H1 (cell line): ENCODE measurements around the gene EHD4. TPM values are rescaled to one million over a fixed set of nuclear protein-coding genes. Genes with fewer than 3 reads are reported as not detected.

Experiments
- CTCF ChIA-PET: fragments of 300-600 bp; sonication (Branson Sonifier 250); formaldehyde crosslinking; loops from one replicate; lab custom pipeline; 2021; ENCODE audit not compliant: partially characterized antibody; lab: Charles Lee
- POLR2A ChIA-PET: fragments of 300-600 bp; sonication (Branson Sonifier 250); formaldehyde crosslinking; loops from one replicate; lab custom pipeline; 2021; ENCODE audit warnings: inconsistent platforms; ENCODE audit not compliant: partially characterized antibody; lab: Charles Lee
- DNase-seq, 2 experiments: peaks; one replicate each; pipeline versions ENCODE4 v3.0.0 to v3.0.0-alpha.2; 2010 to 2022; ENCODE audit warnings: low spot score in 2 of 2, low read depth in 1 of 2, mixed read lengths in 1 of 2
- FAIRE-seq: peaks from 2 replicates; lab custom pipeline; 2011; peaks lifted over from hg19 to GRCh38; lab: Jason Lieb, UNC
- H2AFZ ChIP-seq: 2 replicates; pipeline ENCODE4 v1.8.1; 2012; ENCODE audit warnings: low read length, inconsistent platforms
- H2AK5ac ChIP-seq: 2 replicates; pipeline ENCODE4 v1.6.1; 2013; ENCODE audit warnings: low read depth, low read length
- H2BK120ac ChIP-seq: replicated peaks from 2 replicates; pipeline ENCODE3; 2013; ENCODE audit warnings: low read depth, low read length, inconsistent platforms
- H2BK12ac ChIP-seq: 2 replicates; pipeline ENCODE4 v1.6.1; 2013; ENCODE audit warnings: low read depth, low read length
- H2BK15ac ChIP-seq: 2 replicates; pipeline ENCODE4 v1.6.1; 2013; ENCODE audit warnings: low read length
- H2BK20ac ChIP-seq: 2 replicates; pipeline ENCODE4 v1.6.1; 2013; ENCODE audit warnings: low read length
- H2BK5ac ChIP-seq: 2 replicates; pipeline ENCODE4 v1.6.1; 2013; ENCODE audit warnings: low read depth, low read length
- H3K14ac ChIP-seq: 2 replicates; pipeline ENCODE4 v1.6.1; 2013; ENCODE audit warnings: inconsistent platforms; ENCODE audit not compliant: insufficient read length
- H3K18ac ChIP-seq: 2 replicates; pipeline ENCODE4 v1.6.1; 2013; ENCODE audit warnings: low read length; ENCODE audit errors: extremely low read depth
- H3K23ac ChIP-seq: 2 replicates; pipeline ENCODE4 v1.6.1; 2013; ENCODE audit warnings: inconsistent platforms; ENCODE audit not compliant: insufficient read length
- H3K23me2 ChIP-seq: 2 replicates; pipeline ENCODE4 v1.6.1; 2013; ENCODE audit warnings: low read depth, low read length
- H3K27ac ChIP-seq: 2 replicates; pipeline ENCODE4 v1.6.1; 2011; ENCODE audit warnings: low read depth, low read length, inconsistent platforms
- H3K27me3 ChIP-seq, 4 experiments: replicated peaks in 1 of 4; 1 replicate in 1 of 4; 2 replicates in 3 of 4; pipeline versions ENCODE4 v1.6.1 to v1.8.1; 2011 to 2013; ENCODE audit warnings: low read length in 3 of 4, mild to moderate bottlenecking in 3 of 4, inconsistent platforms in 2 of 4, mixed read lengths in 2 of 4, moderate library complexity in 1 of 4; ENCODE audit not compliant: control insufficient read depth in 3 of 4, insufficient read depth in 3 of 4; ENCODE audit errors: extremely low read depth in 1 of 4
- H3K36me3 ChIP-seq, 4 experiments: 2 replicates each; pipeline versions ENCODE4 v1.6.1 to v1.8.1; 2011 to 2013; ENCODE audit warnings: mild to moderate bottlenecking in 4 of 4, low read length in 3 of 4, moderate library complexity in 2 of 4, control low read depth in 1 of 4, inconsistent platforms in 1 of 4; ENCODE audit not compliant: insufficient read depth in 4 of 4, control insufficient read depth in 2 of 4
- H3K4ac ChIP-seq: replicated peaks from 2 replicates; pipeline ENCODE3; 2013; ENCODE audit warnings: low read length, low read depth, mixed read lengths, inconsistent platforms; ENCODE audit not compliant: insufficient read length
- H3K4me1 ChIP-seq, 4 experiments: replicated peaks in 1 of 4; 1 replicate in 1 of 4; 2 replicates in 3 of 4; pipeline versions ENCODE4 v1.6.1 to v1.8.1; 2011 to 2013; ENCODE audit warnings: low read length in 3 of 4, inconsistent platforms in 2 of 4, mixed read lengths in 1 of 4; ENCODE audit not compliant: insufficient read depth in 4 of 4, control insufficient read depth in 3 of 4
- H3K4me2 ChIP-seq, 2 experiments: 2 replicates each; pipeline versions ENCODE4 v1.6.1 to v1.8.1; 2011 to 2013; ENCODE audit warnings: low read depth in 2 of 2, low read length in 2 of 2, control low read depth in 1 of 2, inconsistent platforms in 1 of 2, mild to moderate bottlenecking in 1 of 2; ENCODE audit not compliant: insufficient read depth in 1 of 2
- H3K4me3 ChIP-seq, 4 experiments: fragments of 200-600, 300-600 bp in 1 of 4; sonication (generic), shearing (Covaris generic), sonication (Bioruptor Twin) in 1 of 4; 2 replicates each; pipeline versions ENCODE4 v1.5.1 to v1.8.1; 2011 to 2016; ENCODE audit warnings: low read length in 4 of 4, low read depth in 3 of 4, control low read depth in 2 of 4, inconsistent platforms in 2 of 4, mild to moderate bottlenecking in 2 of 4, mixed read lengths in 1 of 4, moderate library complexity in 1 of 4; ENCODE audit not compliant: insufficient read depth in 2 of 4; ENCODE audit errors: extremely low read depth in 1 of 4
- H3K56ac ChIP-seq: replicated peaks from 2 replicates; pipeline ENCODE3; 2013; ENCODE audit warnings: low read depth, mild to moderate bottlenecking, mixed read lengths, low read length, inconsistent platforms; ENCODE audit not compliant: insufficient read length
- H3K79me1 ChIP-seq: 2 replicates; pipeline ENCODE4 v1.6.1; 2013; ENCODE audit warnings: low read depth, low read length, control low read depth
- H3K79me2 ChIP-seq, 2 experiments: 2 replicates each; pipeline versions ENCODE4 v1.6.1 to v1.8.1; 2012 to 2013; ENCODE audit warnings: low read length in 2 of 2, mild to moderate bottlenecking in 2 of 2, inconsistent platforms in 1 of 2; ENCODE audit not compliant: insufficient read depth in 2 of 2, control insufficient read depth in 1 of 2
- H3K9ac ChIP-seq, 4 experiments: replicated peaks in 1 of 4; 1 replicate in 1 of 4; 2 replicates in 3 of 4; pipeline versions ENCODE4 v1.6.1 to v1.8.1; 2011 to 2013; ENCODE audit warnings: low read depth in 3 of 4, low read length in 3 of 4, control low read depth in 2 of 4, mild to moderate bottlenecking in 2 of 4, moderate library complexity in 2 of 4, inconsistent platforms in 1 of 4; ENCODE audit errors: extremely low read depth in 1 of 4
- H3K9me3 ChIP-seq, 2 experiments: 2 replicates each; pipeline versions ENCODE4 v1.6.1 to v1.8.1; 2012 to 2013; ENCODE audit warnings: mild to moderate bottlenecking in 2 of 2, moderate library complexity in 2 of 2, control low read depth in 1 of 2, inconsistent platforms in 1 of 2, low read depth in 1 of 2, low read length in 1 of 2, mixed read lengths in 1 of 2; ENCODE audit not compliant: insufficient read depth in 2 of 2
- H4K20me1 ChIP-seq, 2 experiments: replicated peaks in 1 of 2; 2 replicates each; pipeline versions ENCODE3 to v1.8.1; 2011 to 2013; ENCODE audit warnings: inconsistent platforms in 2 of 2, low read length in 2 of 2, mild to moderate bottlenecking in 1 of 2; ENCODE audit not compliant: insufficient read depth in 2 of 2, control insufficient read depth in 1 of 2
- H4K5ac ChIP-seq: 2 replicates; pipeline ENCODE4 v1.6.1; 2013; ENCODE audit warnings: low read length, low read depth, mixed read lengths, inconsistent platforms; ENCODE audit not compliant: insufficient read length
- H4K8ac ChIP-seq: 2 replicates; pipeline ENCODE4 v1.8.0; 2013; ENCODE audit warnings: mild to moderate bottlenecking, moderate library complexity, low read length, inconsistent platforms; ENCODE audit not compliant: insufficient read depth; ENCODE audit errors: extremely low read depth
- H4K91ac ChIP-seq: replicated peaks from 2 replicates; pipeline ENCODE3; 2013; ENCODE audit warnings: low read length, mixed read lengths, inconsistent platforms; ENCODE audit not compliant: insufficient read length
- CHD1 ChIP-seq: IDR thresholded peaks from 2 replicates; pipeline ENCODE4 v1.6.1; 2012; ENCODE audit warnings: low read depth, low read length, improper control_type of control experiment
- CTBP2 ChIP-seq: IDR thresholded peaks from 2 replicates; pipeline ENCODE4 v1.7.0; 2011; ENCODE audit warnings: borderline replicate concordance, mild to moderate bottlenecking, moderate library complexity, mixed read lengths, low read length; ENCODE audit not compliant: insufficient read depth, insufficient read length
- GTF2F1 ChIP-seq: IDR thresholded peaks from 2 replicates; pipeline ENCODE4 v1.6.1; 2012; ENCODE audit warnings: low read depth, low read length, improper control_type of control experiment, borderline replicate concordance
- JUN ChIP-seq: IDR thresholded peaks from 2 replicates; pipeline ENCODE4 v1.6.1; 2011; ENCODE audit warnings: low read depth, mild to moderate bottlenecking, improper control_type of control experiment, low read length
- RNF2 ChIP-seq: fragments of 200-900, 300-1000 bp; sonication (generic); IDR thresholded peaks from 2 replicates; pipeline ENCODE4 v1.7.1; 2016; ENCODE audit warnings: borderline replicate concordance, low read depth, mild to moderate bottlenecking, antibody characterized with exemption, low read length; ENCODE audit not compliant: poor library complexity, severe bottlenecking; ENCODE audit errors: missing control alignments
- RXRA ChIP-seq: IDR thresholded peaks from 2 replicates; pipeline ENCODE4 v1.6.1; 2011; ENCODE audit warnings: low read depth, mild to moderate bottlenecking, low read length, moderate library complexity; ENCODE audit not compliant: insufficient read depth
- SIRT6 ChIP-seq: IDR thresholded peaks from one replicate; pipeline ENCODE4 v1.7.1; 2012; ENCODE audit warnings: low read length, inconsistent platforms
- WGBS, 2 experiments: shearing (Covaris generic) in 1 of 2; methylation state at CpG; one replicate each; pipeline versions ENCODE4 v1.1.6 to v1.1.7; 2013 to 2015; ENCODE audit warnings: low lambda C conversion rate in 2 of 2, mixed read lengths in 2 of 2, inconsistent platforms in 1 of 2, low coverage in 1 of 2, missing lambda C conversion rate in 1 of 2; ENCODE audit not compliant: insufficient replicate concordance in 2 of 2, insufficient coverage in 1 of 2, insufficient read length in 1 of 2; ENCODE audit errors: extremely low coverage in 1 of 2, missing lambda C conversion rate in 1 of 2; 5-methylcytosine and 5-hydroxymethylcytosine counted together
- polyA plus RNA-seq, 7 experiments: library from polyadenylated mRNA; depleted of rRNA in 3 of 7; stranded (reverse) in 5 of 7; unstranded in 2 of 7; fragments of >200 nt in 5 of 7; fragments of 200-250 nt in 2 of 7; gene quantifications; 1 replicate in 5 of 7; 2 replicates in 1 of 7; 4 replicates in 1 of 7; pipeline versions ENCODE4 v1.2.1 to v1.2.3, GENCODE V29; 2011 to 2013; ENCODE audit warnings: missing spikeins in 2 of 7, mixed read lengths in 2 of 7
- total RNA-seq: library from RNA; stranded (reverse); fragmentation: NEBNext Ultra II Directional; extraction: Animal tissue kit (Norgen Biotek cat#: 25700); gene quantifications from 2 replicates; pipeline ENCODE4 v1.2.1, GENCODE V29; 2021
- TF ChIP-seq, protein P1 (sequence below): IDR thresholded peaks from 2 replicates; pipeline ENCODE4 v1.6.1; 2012; ENCODE audit warnings: low read length, inconsistent platforms

Gene EHD4
- total and polyA plus RNA-seq, 2 of the 8 experiments (the other 6 are each of a cell fraction or from before 2014, with no cell fraction given), result 17.5 to 24.5 TPM

DNA sequence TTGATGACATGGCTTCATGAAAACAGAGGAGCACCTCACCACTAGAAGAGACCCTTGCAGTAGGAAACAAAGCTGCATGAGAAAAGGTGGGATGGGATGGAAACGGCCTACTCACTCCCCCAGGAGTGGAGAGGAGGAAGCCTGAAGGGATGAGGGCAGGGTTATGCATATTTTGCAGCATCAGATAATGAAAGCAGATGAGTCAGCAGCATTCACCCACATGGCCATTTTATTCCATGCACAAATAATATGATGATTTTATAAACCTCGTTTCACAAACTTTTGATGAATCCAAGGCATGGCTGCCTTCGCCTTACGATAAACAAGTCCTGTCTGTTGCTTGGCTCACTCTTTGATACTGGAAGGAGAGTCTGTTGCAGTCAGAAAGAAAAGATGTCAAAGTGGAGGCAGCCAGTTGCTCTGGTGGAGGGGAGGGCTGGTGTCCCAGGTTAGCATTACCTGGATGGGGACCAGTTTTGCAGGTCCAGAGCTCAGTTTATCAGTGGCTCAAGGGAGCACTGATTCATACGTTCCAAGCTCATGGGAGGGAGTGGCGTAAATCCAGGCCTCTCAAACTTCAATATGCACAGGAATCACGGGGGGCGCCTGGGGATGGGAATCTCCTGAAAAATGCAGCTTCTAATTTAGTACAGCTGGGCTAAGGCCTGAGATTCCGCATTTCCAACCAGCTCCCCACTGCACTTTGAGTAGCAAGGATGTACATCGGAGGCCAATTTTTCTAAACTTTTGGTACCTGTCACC, 9.2 kb upstream of the EHD4 start:
- Histone ChIP-seq H3K56ac (no peak overlapping the region), H3K79me2 (no peaks in the 10 kb centered on the region), H3K23me2 (no peaks in the 10 kb centered on the region), H2AFZ (no peak overlapping the region), H3K18ac (no peak overlapping the region), H4K5ac (no peak overlapping the region), H4K20me1 (no peaks in the 10 kb centered on the region), H3K79me1 (no peaks in the 10 kb centered on the region), H4K91ac (no peak overlapping the region), H3K14ac (no peak overlapping the region), H3K23ac (no peak overlapping the region), H2AK5ac (no peak overlapping the region), H3K27ac (no peak overlapping the region), H3K27me3 (no peaks in the 10 kb centered on the region; a peak in 1 of 7 replicates), H3K36me3 (no peaks in the 10 kb centered on the region), H2BK20ac (no peak overlapping the region), H3K4me3 (no peak overlapping the region), H3K9ac (no peak overlapping the region), H3K4ac (no peak overlapping the region), H3K9me3 (no peaks in the 10 kb centered on the region), H2BK12ac (no peak overlapping the region), H2BK15ac (no peak overlapping the region; the same call in 1 of the 2 replicates), H2BK120ac (no peak overlapping the region), H2BK5ac (no peak overlapping the region), H3K4me1 (no peaks in the 10 kb centered on the region; a peak in 1 of 7 replicates), H3K4me2 (no peak overlapping the region), H4K8ac (no peak overlapping the region)
- TF ChIP-seq CHD1 (no peak), GTF2F1 (no peak), JUN (no peak), RXRA (no peak), CTBP2 (no peak), SIRT6 (no peak), RNF2 (no peak)
- TF ChIP-seq, protein P1, sequence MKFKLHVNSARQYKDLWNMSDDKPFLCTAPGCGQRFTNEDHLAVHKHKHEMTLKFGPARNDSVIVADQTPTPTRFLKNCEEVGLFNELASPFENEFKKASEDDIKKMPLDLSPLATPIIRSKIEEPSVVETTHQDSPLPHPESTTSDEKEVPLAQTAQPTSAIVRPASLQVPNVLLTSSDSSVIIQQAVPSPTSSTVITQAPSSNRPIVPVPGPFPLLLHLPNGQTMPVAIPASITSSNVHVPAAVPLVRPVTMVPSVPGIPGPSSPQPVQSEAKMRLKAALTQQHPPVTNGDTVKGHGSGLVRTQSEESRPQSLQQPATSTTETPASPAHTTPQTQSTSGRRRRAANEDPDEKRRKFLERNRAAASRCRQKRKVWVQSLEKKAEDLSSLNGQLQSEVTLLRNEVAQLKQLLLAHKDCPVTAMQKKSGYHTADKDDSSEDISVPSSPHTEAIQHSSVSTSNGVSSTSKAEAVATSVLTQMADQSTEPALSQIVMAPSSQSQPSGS, result no peak
- ChIA-PET POLR2A (interaction anchor here (0.7 kb wide), 1 partner anchor 9 kb away, joined by 3 read pairs; the partner anchor contains the start of gene EHD4), CTCF (interaction anchor here (0.7 to 16.4 kb wide), 6 partner anchors 8 to 157 kb away, joined by 3 to 252 read pairs (median 19); partner anchors contain the start of gene EHD4)
- FAIRE-seq (no peak), DNase-seq (no peak)
- WGBS, 2 experiments, result 88% methylated on average over 10 of the region's 10 CpGs; no CpG with 5 or more reads in 1 of the 2 experiments
